Neutrophil (primary cell): ENCODE results near the gene OR51G2.

Experiments
- H3K27ac ChIP-seq: fragments of 200-600 bp; sonication (generic); 2 replicates; pipeline ENCODE4 v1.5.1; 2016; ENCODE audit warnings: mild to moderate bottlenecking, moderate library complexity
- H3K27me3 ChIP-seq: fragments of 200-600 bp; sonication (generic); 2 replicates; pipeline ENCODE4 v1.6.0; 2016; ENCODE audit warnings: mild to moderate bottlenecking
- H3K36me3 ChIP-seq: fragments of 200-600 bp; sonication (generic); 2 replicates; pipeline ENCODE4 v1.5.1; 2017
- H3K4me1 ChIP-seq, 2 experiments: fragments of 200-600 bp in 1 of 2; sonication (generic) in 1 of 2; 1 replicate in 1 of 2; 2 replicates in 1 of 2; pipeline versions ENCODE4 v1.5.1 to v1.6.1; 2013 to 2016; ENCODE audit warnings: low read depth in 1 of 2, low read length in 1 of 2, mild to moderate bottlenecking in 1 of 2, moderate library complexity in 1 of 2; ENCODE audit not compliant: control insufficient read depth in 1 of 2, insufficient read depth in 1 of 2
- H3K4me3 ChIP-seq, 2 experiments: fragments of 200-600 bp in 1 of 2; sonication (generic) in 1 of 2; 1 replicate in 1 of 2; 2 replicates in 1 of 2; pipeline ENCODE4 v1.5.1; 2013 to 2016; ENCODE audit warnings: low read depth in 1 of 2, low read length in 1 of 2, mild to moderate bottlenecking in 1 of 2, moderate library complexity in 1 of 2
- H3K9me3 ChIP-seq: fragments of 200-600 bp; sonication (generic); 2 replicates; pipeline ENCODE4 v1.5.1; 2016
- CTCF ChIP-seq: fragments of 200-600 bp; sonication (generic); IDR thresholded peaks from 2 replicates; pipeline ENCODE4 v1.5.1; 2016; ENCODE audit warnings: antibody characterized with exemption

OR51G2 gene

DNA sequence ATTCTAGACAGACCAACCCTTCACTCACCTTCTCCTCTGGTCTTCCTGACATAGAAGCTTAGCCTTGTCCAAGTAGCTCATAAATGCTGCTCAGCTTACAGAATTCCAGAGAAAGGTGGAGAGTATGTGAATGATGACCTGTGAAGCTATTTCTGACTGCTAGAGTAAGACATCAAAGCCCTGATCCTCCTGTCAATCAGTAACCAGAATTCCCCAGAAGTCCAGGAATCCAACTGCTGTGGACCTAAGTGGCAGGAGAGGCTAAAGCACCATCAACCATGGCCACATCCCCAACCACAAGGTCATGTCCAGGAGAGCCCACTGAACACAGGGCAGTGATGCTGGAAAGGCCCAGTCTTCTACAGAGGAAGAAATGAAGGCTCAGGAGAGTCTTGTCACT, 2.6 kb downstream of the OR51G2 start:
- H3K36me3 ChIP-seq = no peaks in the 10 kb centered on the region
- no peaks in the 10 kb centered on the region for H3K9me3 ChIP-seq
- H3K27me3 ChIP-seq = no peaks in the 10 kb centered on the region

DNA sequence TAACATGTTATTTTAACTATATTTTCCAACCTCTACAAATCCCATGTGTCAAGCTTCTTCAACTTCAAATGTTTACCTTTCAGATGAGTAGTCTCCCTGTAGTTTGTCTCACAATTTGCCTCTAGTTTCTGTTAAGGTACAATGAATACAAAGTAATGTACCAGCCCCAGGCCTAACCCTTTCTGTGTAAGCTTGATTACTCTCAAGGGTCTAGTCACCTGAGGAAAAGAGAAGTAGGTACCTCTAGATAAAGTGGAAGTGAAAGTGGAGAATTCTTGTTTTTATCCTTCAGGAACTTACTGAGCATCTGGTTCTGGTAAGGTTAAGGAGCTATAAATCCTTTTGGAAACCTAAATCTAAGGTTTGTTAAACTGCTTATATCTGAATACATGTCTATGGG, 15.7 kb downstream of the OR51G2 start, which contains the start of gene OR51A7:
Gene OR51A7, plus strand, starts transcription at position 300 of the 400 bp plus-strand sequence. CDS start 3,587 bp downstream, outside the sequence.
- Histone ChIP-seq H3K9me3 (no peaks in the 10 kb centered on the region), H3K36me3 (no peaks in the 10 kb centered on the region), H3K27me3 (no peaks in the 10 kb centered on the region), H3K4me3 (no peak within 1 kb of the TSS), H3K4me1 (no peaks in the 10 kb centered on the region), H3K27ac (no peak within 1 kb of the TSS)
- TF ChIP-seq CTCF = no peak

More for the DNA sequence above, 2.6 kb downstream of the OR51G2 start:
- no peak for TF ChIP-seq CTCF
- Histone ChIP-seq H3K4me1 (no peaks in the 10 kb centered on the region), H3K27ac (no peak overlapping the region), H3K4me3 (no peak overlapping the region)

GRCh38 chr11:4891996-4892640, 27.0 kb downstream of the OR51G2 start:
- Histone ChIP-seq H3K4me3 (no peak overlapping the region), H3K27me3 (no peaks in the 10 kb centered on the region), H3K4me1 (no peaks in the 10 kb centered on the region), H3K9me3 (no peaks in the 10 kb centered on the region), H3K27ac (no peak overlapping the region), H3K36me3 (no peaks in the 10 kb centered on the region)
- TF ChIP-seq CTCF = no peak

DNA sequence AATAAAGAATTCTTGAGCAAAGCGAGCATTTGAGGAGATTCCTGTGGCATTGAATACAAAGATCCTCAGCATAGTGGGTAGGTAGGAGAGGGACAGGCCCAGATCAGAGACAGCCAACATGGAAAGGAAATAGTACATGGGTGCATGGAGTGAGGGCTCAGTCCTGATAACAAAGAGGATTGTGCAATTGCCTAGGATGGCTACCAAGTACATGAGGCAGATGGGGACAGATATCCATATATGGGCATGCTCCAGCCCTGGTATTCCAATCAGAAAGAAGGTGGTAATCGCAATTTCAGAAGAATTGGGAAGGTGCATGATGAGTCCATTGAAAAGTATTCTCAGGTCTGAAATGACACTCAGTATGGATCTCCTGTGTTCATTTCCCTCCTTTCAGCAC, 28.9 kb downstream of the OR51G2 start:
- Histone ChIP-seq H3K4me3 (no peak overlapping the region), H3K27me3 (no peaks in the 10 kb centered on the region), H3K27ac (no peak overlapping the region), H3K4me1 (no peaks in the 10 kb centered on the region), H3K36me3 (no peaks in the 10 kb centered on the region), H3K9me3 (no peaks in the 10 kb centered on the region)
- no peak for TF ChIP-seq CTCF

DNA sequence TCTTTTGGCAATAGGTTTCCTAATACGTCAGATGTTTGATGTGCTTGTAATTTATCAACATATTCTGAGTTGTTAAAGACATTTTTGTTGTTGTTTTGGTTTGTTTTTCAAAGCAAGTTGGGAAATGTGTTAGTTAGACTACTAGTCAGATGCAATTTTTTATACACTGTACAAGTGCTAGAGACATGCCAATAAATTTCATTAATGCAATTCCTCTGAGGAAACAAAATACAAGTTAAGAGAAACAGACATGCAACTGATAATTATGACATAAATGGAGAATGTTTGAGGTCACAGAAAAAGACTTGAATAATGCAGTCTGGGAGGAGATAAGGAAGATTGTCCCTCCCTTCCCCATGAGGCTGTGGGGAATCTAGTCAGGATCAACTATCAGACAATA, 31.6 kb downstream of the OR51G2 start:
- Histone ChIP-seq H3K4me1 (no peaks in the 10 kb centered on the region), H3K27ac (no peak overlapping the region), H3K4me3 (no peak overlapping the region), H3K9me3 (no peaks in the 10 kb centered on the region), H3K27me3 (no peaks in the 10 kb centered on the region), H3K36me3 (no peaks in the 10 kb centered on the region)
- TF ChIP-seq CTCF = no peak
